HepG2 (cell line): ENCODE measurements around the gene SLC22A31. TPM values are rescaled to one million over a fixed set of nuclear protein-coding genes. Genes with fewer than 3 reads are reported as not detected.

Experiments
- ATAC-seq: fragments of 200-7000 bp; cut with Tn5 transposase; 3 replicates; pipeline ENCODE4 v1.9.1; 2020; ENCODE audit warnings: mild to moderate bottlenecking, moderate library complexity
- BruUV-seq: library from RNA; stranded (reverse); fragments of 400-500 nt; replicated peaks from 2 replicates; lab custom pipeline; 2021; lab: Mats Ljungman, UMichigan
- CTCF ChIA-PET: fragments of 300-600 bp; formaldehyde crosslinking; extraction: SDS; loops from one replicate; lab custom pipeline; 2021; ENCODE audit warnings: low total read pairs, inconsistent platforms, low intra/inter-chr PET ratio; lab: Yijun Ruan, JAX
- POLR2A ChIA-PET: fragments of 350-600 bp; sonication (Branson Sonifier 250); formaldehyde crosslinking; loops from one replicate; lab custom pipeline; 2020; ENCODE audit warnings: antibody characterized with exemption, inconsistent platforms; lab: Yijun Ruan, JAX
- DNase-seq: peaks from one replicate; pipeline ENCODE4 v3.0.0-alpha.2; 2015; ENCODE audit warnings: low spot score
- FAIRE-seq: peaks from 3 replicates; lab custom pipeline; 2011; peaks lifted over from hg19 to GRCh38; lab: Jason Lieb, UNC
- H2AFZ ChIP-seq: one replicate; pipeline ENCODE4 v1.6.1; 2011; ENCODE audit warnings: low read length, inconsistent platforms
- H3K27ac ChIP-seq: fragments of 300-600 bp; 3 replicates; pipeline ENCODE4 v1.8.0; 2011; ENCODE audit warnings: mixed run types, mild to moderate bottlenecking, mixed read lengths, low read length, inconsistent platforms; ENCODE audit not compliant: insufficient read depth; ENCODE audit errors: extremely low read length
- H3K27me3 ChIP-seq, 2 experiments: fragments of 200-600 bp in 1 of 2; 2 replicates in 1 of 2; 3 replicates in 1 of 2; pipeline versions ENCODE4 v1.6.0 to v1.8.0; 2011; ENCODE audit warnings: low read length in 2 of 2, mild to moderate bottlenecking in 2 of 2, moderate library complexity in 2 of 2, inconsistent platforms in 1 of 2; ENCODE audit not compliant: insufficient read depth in 2 of 2, control insufficient read depth in 1 of 2
- H3K36me3 ChIP-seq, 2 experiments: fragments of 200-600 bp in 1 of 2; replicated peaks in 1 of 2; 2 replicates in 1 of 2; 3 replicates in 1 of 2; pipeline versions ENCODE4 v1.5.1 to v1.8.0; 2011; ENCODE audit warnings: low read length in 2 of 2, inconsistent platforms in 1 of 2; ENCODE audit not compliant: insufficient read depth in 2 of 2, control insufficient read depth in 1 of 2
- H3K4me1 ChIP-seq: 2 replicates; pipeline ENCODE4 v1.5.1; 2012; ENCODE audit warnings: low read length, inconsistent platforms; ENCODE audit not compliant: insufficient read depth
- H3K4me2 ChIP-seq: 2 replicates; pipeline ENCODE4 v1.6.0; 2011; ENCODE audit warnings: low read depth, low read length, inconsistent platforms
- H3K4me3 ChIP-seq, 3 experiments: fragments of 200-600 bp in 1 of 3; sonication (generic), shearing (Covaris generic) in 1 of 3; replicated peaks in 1 of 3; 2 replicates each; pipeline ENCODE4 v1.5.1; 2011 to 2016; ENCODE audit warnings: low read length in 3 of 3, inconsistent platforms in 2 of 3, low read depth in 2 of 3, mild to moderate bottlenecking in 2 of 3, control low read depth in 1 of 3, mixed read lengths in 1 of 3; ENCODE audit not compliant: insufficient read depth in 1 of 3
- H3K79me2 ChIP-seq: one replicate; pipeline ENCODE4 v1.6.1; 2011; ENCODE audit warnings: low read length, inconsistent platforms; ENCODE audit not compliant: insufficient read depth
- H3K9ac ChIP-seq: 2 replicates; pipeline ENCODE4 v1.6.0; 2011; ENCODE audit warnings: mild to moderate bottlenecking, low read depth, low read length, inconsistent platforms; ENCODE audit not compliant: insufficient read depth
- H3K9me3 ChIP-seq: 2 replicates; pipeline ENCODE4 v1.5.1; 2012; ENCODE audit warnings: mild to moderate bottlenecking, low read length
- H4K20me1 ChIP-seq: 2 replicates; pipeline ENCODE4 v1.6.0; 2011; ENCODE audit warnings: inconsistent platforms, mild to moderate bottlenecking, low read length, moderate library complexity; ENCODE audit not compliant: insufficient read depth
- ARID2 ChIP-seq: sonication (generic); formaldehyde crosslinking; IDR thresholded peaks from 2 replicates; pipeline ENCODE4 v1.8.1; 2022; ENCODE audit warnings: mild to moderate bottlenecking, missing genetic modification reagents, borderline replicate concordance
- CBFB ChIP-seq: sonication (generic); formaldehyde crosslinking; IDR thresholded peaks from 2 replicates; pipeline ENCODE4 v1.4.0; 2020; ENCODE audit warnings: missing genetic modification reagents
- IRF2 ChIP-seq: IDR thresholded peaks from 2 replicates; pipeline ENCODE4 v1.6.1; 2018; ENCODE audit warnings: missing genetic modification reagents, missing compliant biosample characterization
- KLF12 ChIP-seq: sonication (generic); formaldehyde crosslinking; IDR thresholded peaks from 2 replicates; pipeline ENCODE4 v1.4.0; 2020; ENCODE audit warnings: missing genetic modification reagents, borderline replicate concordance
- PCBP1 ChIP-seq: fragments of 200-400 bp; formaldehyde crosslinking; IDR thresholded peaks from 2 replicates; pipeline ENCODE4 v1.6.1; 2017; ENCODE audit warnings: mild to moderate bottlenecking, low read depth, low read length, borderline replicate concordance
- THAP9 ChIP-seq: sonication (generic); formaldehyde crosslinking; IDR thresholded peaks from 2 replicates; pipeline ENCODE4; 2020; ENCODE audit warnings: missing genetic modification reagents, mild to moderate bottlenecking, borderline replicate concordance
- ZBTB40 ChIP-seq, 2 experiments: fragments of 450-650 bp in 1 of 2; sonication (generic) in 1 of 2; formaldehyde crosslinking in 1 of 2; IDR thresholded peaks; 2 replicates each; pipeline versions ENCODE4 v1.6.1 to v1.8.0; 2016 to 2022; ENCODE audit warnings: antibody characterized with exemption in 1 of 2, mild to moderate bottlenecking in 1 of 2, missing genetic modification reagents in 1 of 2
- ZNF205 ChIP-seq: IDR thresholded peaks from 2 replicates; pipeline ENCODE4 v1.6.1; 2018; ENCODE audit warnings: missing biosample characterization, missing genetic modification reagents
- ZNF7 ChIP-seq: IDR thresholded peaks from 2 replicates; pipeline ENCODE4 v1.6.1; 2016; ENCODE audit warnings: missing biosample characterization, missing genetic modification reagents
- WGBS: methylation state at CpG from one replicate; pipeline ENCODE4 v1.1.6; 2017; ENCODE audit warnings: low lambda C conversion rate; 5-methylcytosine and 5-hydroxymethylcytosine counted together
- in situ Hi-C: cut with HindIII; loops from 2 replicates; pipeline ENCODE4 v1.10.0; 2017; ENCODE audit warnings: low pct_unique_long_range_greater_than_20kb; ENCODE audit not compliant: extremely low pct_ligation_motif_present
- intact Hi-C: fragments of 100-400 bp; cut with micrococcal nuclease; formaldehyde crosslinking; loops from one replicate; pipeline ENCODE4 v1.10.0; 2022; ENCODE audit not compliant: unreplicated experiment
- polyA plus RNA-seq, 8 experiments: library from polyadenylated mRNA; depleted of rRNA in 3 of 8; stranded (reverse) in 7 of 8; unstranded in 1 of 8; fragments of >200 nt; fragmentation: Illumina TruSeq in 4 of 8; extraction: Trizol in 4 of 8; gene quantifications; 2 replicates each; pipeline versions ENCODE4 v1.2.1 to v1.2.3, GENCODE V29; 2011 to 2016; ENCODE audit warnings: low read depth in 4 of 8, missing spikeins in 1 of 8, mixed read lengths in 1 of 8; ENCODE audit not compliant: insufficient read depth in 1 of 8
- total RNA-seq, 5 experiments: library from RNA; depleted of rRNA; stranded (reverse); fragments of >200 nt; fragmentation: Illumina TruSeq; extraction: Trizol; gene quantifications; 2 replicates each; pipeline ENCODE4 v1.2.3, GENCODE V29; 2016; ENCODE audit warnings: low read depth in 1 of 5

Gene SLC22A31
- total and polyA plus RNA-seq, 2 of the 13 experiments (the other 11 are each of a cell fraction or from before 2014, with no cell fraction given), result 67.3 to 83.3 TPM

GRCh38 chr16:89191033-89191900 is 9.1 kb downstream of the SLC22A31 start:
- Histone ChIP-seq H3K27ac (peak overlapping the region; percentile 99), H3K27me3 (no peaks in the 10 kb centered on the region; a peak in 1 of 5 replicates), H2AFZ (no peak overlapping the region), H3K4me1 (peaks cover 32% of the 10 kb centered on the region), H3K9me3 (no peaks in the 10 kb centered on the region), H3K79me2 (peaks cover 6% of the 10 kb centered on the region), H3K4me3 (peak overlapping the region; percentile 60 to 86 (median 75)), H3K4me2 (peak overlapping the region; percentile 94), H3K9ac (peak overlapping the region; percentile 82), H4K20me1 (peaks cover 36% of the 10 kb centered on the region; the same call in 1 of the 2 replicates), H3K36me3 (peaks cover 0 to 3% of the 10 kb centered on the region in 2 experiments; a peak in 1 of 5 replicates)
- 12% methylated on average over 20 of the region's 44 CpGs for WGBS
- intact Hi-C loops, result no loop called here
- in situ Hi-C loops, result no loop called here
- DNase-seq, result no peak
- peak; percentile 17 for ATAC-seq
- peak; percentile 55 for FAIRE-seq
- CTCF ChIA-PET, result no interaction called here
- BruUV-seq, result TSS peak; percentile 48
- POLR2A ChIA-PET, result interaction anchor here (0.5 to 3.0 kb wide), 6 partner anchors 9 to 497 kb away, joined by 3 to 44 read pairs (median 6); partner anchors contain the start of genes CDH15, SLC22A31 and ZNF778
- TF ChIP-seq KLF12 (CRISPR knock-in tag) (0 out of 2 replicates have a peak, but pooled peaks have one; percentile 33), ZBTB40 (IDR thresholded peaks at IDR 0.05) (no peak), ZBTB40 (CRISPR knock-in tag; IDR thresholded peaks at IDR 0.05) (peak; percentile 86), ZNF7 (CRISPR knock-in tag) (no peak), CBFB (0 out of 2 replicates have a peak, but pooled peaks have one; percentile 53), ZNF205 (CRISPR knock-in tag) (peak; percentile 51; the same call in 1 of the 2 replicates), PCBP1 (no peak), ARID2 (CRISPR knock-in tag) (0 out of 2 replicates have a peak, but pooled peaks have one; percentile 38), THAP9 (CRISPR knock-in tag) (peak; percentile 65; the same call in 1 of the 2 replicates), IRF2 (CRISPR knock-in tag) (peak; percentile 51; the same call in 1 of the 2 replicates)
